K562 (cell line): ENCODE data around the gene HEMGN. TPM values are rescaled to one million over a fixed set of nuclear protein-coding genes. Genes with fewer than 3 reads are reported as not detected.

Source experiments
- BACH1 ChIP-seq: fragments of 200-800 bp; sonication (Bioruptor generic); IDR thresholded peaks from 2 replicates; pipeline ENCODE4 v1.6.1; 2016; ENCODE audit warnings: missing genetic modification characterization, missing compliant biosample characterization
- CHD2 ChIP-seq: IDR thresholded peaks from 2 replicates; pipeline ENCODE4 v1.6.1; 2011; ENCODE audit warnings: low read depth, low read length
- EP400 ChIP-seq: fragments of 450-650 bp; IDR thresholded peaks from 2 replicates; pipeline ENCODE4 v1.6.1; 2017; ENCODE audit warnings: antibody characterized with exemption, mild to moderate bottlenecking, moderate library complexity
- FOXA1 ChIP-seq: fragments of 450-650 bp; IDR thresholded peaks from 2 replicates; pipeline ENCODE4 v1.6.1; 2016; ENCODE audit warnings: mild to moderate bottlenecking, borderline replicate concordance
- GABPB2 ChIP-seq: fragments of 250-450 bp; sonication (Bioruptor Pico); conservative IDR thresholded peaks from 2 replicates; pipeline ENCODE4 v1.5.1; 2021; ENCODE audit warnings: mild to moderate bottlenecking
- LCOR ChIP-seq: sonication (generic); formaldehyde crosslinking; IDR thresholded peaks from 2 replicates; pipeline ENCODE4 v1.8.0; 2022; ENCODE audit warnings: mild to moderate bottlenecking, missing genetic modification reagents
- MBD2 ChIP-seq: sonication (generic); IDR thresholded peaks from 2 replicates; pipeline ENCODE4 v1.6.1; 2016; ENCODE audit warnings: low read depth, borderline replicate concordance
- NONO ChIP-seq, 2 experiments: fragments of 200-400 bp in 1 of 2; fragments of 450-650 bp in 1 of 2; formaldehyde crosslinking in 1 of 2; IDR thresholded peaks; 2 replicates each; pipeline ENCODE4 v1.6.1; 2017; ENCODE audit warnings: low read depth in 2 of 2, mild to moderate bottlenecking in 2 of 2, moderate library complexity in 2 of 2, low read length in 1 of 2
- PHB ChIP-seq: fragments of 250-450 bp; sonication (Bioruptor Pico); IDR thresholded peaks from 2 replicates; pipeline ENCODE4 v1.5.0; 2021
- PHTF2 ChIP-seq: fragments of 250-450 bp; sonication (Bioruptor Pico); IDR thresholded peaks from 2 replicates; pipeline ENCODE4 v1.5.0; 2021; ENCODE audit warnings: mild to moderate bottlenecking
- SETDB1 ChIP-seq: IDR thresholded peaks from one replicate; pipeline ENCODE4 v1.6.1; 2012; ENCODE audit warnings: low read length, control low read depth, inconsistent platforms
- SMARCC2 ChIP-seq: fragments of 450-650 bp; IDR thresholded peaks from 2 replicates; pipeline ENCODE4 v1.6.1; 2017; ENCODE audit warnings: antibody characterized with exemption, moderate library complexity, mild to moderate bottlenecking, low read depth
- SPI1 ChIP-seq: IDR thresholded peaks from 2 replicates; pipeline ENCODE4 v1.6.1; 2011; ENCODE audit warnings: low read depth, low read length, control low read depth, borderline replicate concordance
- SRSF7 ChIP-seq: fragments of 200-400 bp; formaldehyde crosslinking; optimal IDR thresholded peaks from 2 replicates; pipeline ENCODE3; 2017; ENCODE audit warnings: mild to moderate bottlenecking, low read depth, low read length
- STAT5B ChIP-seq: fragments of 250-450 bp; sonication (Bioruptor Pico); IDR thresholded peaks from 2 replicates; pipeline ENCODE4 v1.8.0; 2021; ENCODE audit warnings: mild to moderate bottlenecking, inconsistent platforms
- TAL1 ChIP-seq: fragments of 450-650 bp; IDR thresholded peaks from 2 replicates; pipeline ENCODE4 v1.6.1; 2016; ENCODE audit warnings: mild to moderate bottlenecking
- YBX1 ChIP-seq: fragments of 450-650 bp; IDR thresholded peaks from 2 replicates; pipeline ENCODE4 v1.7.1; 2016; ENCODE audit warnings: mild to moderate bottlenecking
- ZBTB2 ChIP-seq: fragments of 450-650 bp; IDR thresholded peaks from 2 replicates; pipeline ENCODE4 v1.6.1; 2016; ENCODE audit warnings: antibody characterized with exemption
- ZZZ3 ChIP-seq: fragments of 450-650 bp; IDR thresholded peaks from 2 replicates; pipeline ENCODE4 v1.6.1; 2016; ENCODE audit warnings: antibody characterized with exemption, mild to moderate bottlenecking, moderate library complexity
- polyA plus RNA-seq, 8 experiments: library from polyadenylated mRNA; depleted of rRNA in 4 of 8; stranded (reverse) in 5 of 8; unstranded in 3 of 8; fragments of >200 nt; fragmentation: Nextera tagmentation in 2 of 8; fragmentation: Illumina TruSeq in 1 of 8; extraction: Ambion mirVana in 2 of 8; extraction: Trizol in 1 of 8; gene quantifications; 2 replicates each; pipeline versions ENCODE4 v1.2.1 to v1.2.3, GENCODE V29; 2011 to 2014; ENCODE audit warnings: inconsistent platforms in 1 of 8, missing spikeins in 1 of 8
- total RNA-seq, 7 experiments: library from RNA; depleted of rRNA in 6 of 7; stranded (reverse); fragments of >200 nt in 6 of 7; fragmentation: Illumina TruSeq in 2 of 7; extraction: Trizol in 2 of 7; gene quantifications; 2 replicates each; pipeline versions ENCODE4 v1.2.1 to v1.2.3, GENCODE V29; 2011 to 2021; ENCODE audit warnings: low replicate concordance in 1 of 7
- TF ChIP-seq, protein P1 (sequence below): sonication (generic); IDR thresholded peaks from 2 replicates; pipeline ENCODE4 v1.6.1; 2016
- TF ChIP-seq, protein P2 (sequence below), 2 experiments: IDR thresholded peaks in 1 of 2; conservative IDR thresholded peaks in 1 of 2; 2 replicates each; pipeline ENCODE4 v1.6.1; 2016; ENCODE audit warnings: low read depth in 2 of 2, mild to moderate bottlenecking in 1 of 2, missing compliant biosample characterization in 1 of 2, missing genetic modification characterization in 1 of 2, moderate library complexity in 1 of 2

Gene HEMGN
- total and polyA plus RNA-seq, 9 of the 15 experiments (the other 6 are each of a cell fraction or from before 2014, with no cell fraction given): 56.3 to 258 (median 137) TPM

DNA sequence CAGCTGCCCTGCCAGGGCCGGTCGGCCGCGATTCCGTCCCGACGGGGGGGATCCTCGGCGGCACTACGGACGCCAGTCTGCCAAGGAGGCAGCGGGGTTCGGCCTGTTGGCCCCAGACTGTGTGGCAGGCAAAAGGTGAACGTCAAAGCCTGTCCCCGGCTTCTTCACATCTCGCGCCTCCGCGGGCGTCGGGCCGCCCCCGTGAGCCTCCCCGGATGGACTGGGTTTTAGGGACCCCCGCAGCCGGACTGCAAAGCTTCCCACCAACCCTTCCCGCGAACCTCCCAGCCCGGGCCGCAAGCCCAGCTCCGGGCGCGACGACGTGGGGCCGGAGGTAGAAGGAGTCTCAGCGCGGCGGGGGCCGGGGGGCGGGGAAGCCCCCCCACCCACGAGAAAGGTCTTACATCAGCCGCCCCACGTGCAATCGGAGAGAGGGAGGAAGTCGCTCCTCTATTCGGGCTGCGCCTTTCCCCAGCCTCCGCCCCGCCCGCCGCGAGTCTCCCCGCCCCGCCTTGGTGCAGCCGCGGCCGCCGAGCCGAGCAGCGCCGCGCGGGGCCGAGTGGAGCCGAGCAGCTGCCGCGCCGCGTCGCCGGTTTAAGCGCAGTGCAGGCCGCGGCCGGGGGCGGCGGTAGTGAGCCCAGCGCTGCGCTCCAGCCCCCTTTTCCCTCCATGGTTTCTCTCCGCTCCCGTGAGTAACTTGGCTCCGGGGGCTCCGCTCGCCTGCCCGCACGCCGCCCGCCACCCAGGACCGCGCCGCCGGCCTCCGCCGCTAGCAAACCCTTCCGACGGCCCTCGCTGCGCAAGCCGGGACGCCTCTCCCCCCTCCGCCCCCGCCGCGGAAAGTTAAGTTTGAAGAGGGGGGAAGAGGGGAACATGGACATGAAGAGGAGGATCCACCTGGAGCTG, 45.0 kb upstream of the HEMGN start, which contains the start of gene ANP32B (continued):
- no peak for TF ChIP-seq STAT5B (CRISPR knock-in tag)
- TF ChIP-seq SPI1: peak; percentile 91
- TF ChIP-seq, protein P1, sequence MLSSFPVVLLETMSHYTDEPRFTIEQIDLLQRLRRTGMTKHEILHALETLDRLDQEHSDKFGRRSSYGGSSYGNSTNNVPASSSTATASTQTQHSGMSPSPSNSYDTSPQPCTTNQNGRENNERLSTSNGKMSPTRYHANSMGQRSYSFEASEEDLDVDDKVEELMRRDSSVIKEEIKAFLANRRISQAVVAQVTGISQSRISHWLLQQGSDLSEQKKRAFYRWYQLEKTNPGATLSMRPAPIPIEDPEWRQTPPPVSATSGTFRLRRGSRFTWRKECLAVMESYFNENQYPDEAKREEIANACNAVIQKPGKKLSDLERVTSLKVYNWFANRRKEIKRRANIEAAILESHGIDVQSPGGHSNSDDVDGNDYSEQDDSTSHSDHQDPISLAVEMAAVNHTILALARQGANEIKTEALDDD: no peak
- no peak for TF ChIP-seq SETDB1
- TF ChIP-seq ZBTB2: peak; percentile 67; the same call in 1 of the 2 replicates
- TF ChIP-seq SRSF7: no peak
- TF ChIP-seq FOXA1: no peak
- peak in 1 of 2 experiments; percentile 58; a peak in 1 of 4 replicates for TF ChIP-seq NONO (IDR thresholded peaks at IDR 0.05; ENCODE audit: low read depth in 2 of 2, low read length in 1 of 2)
- peak; percentile 31; the same call in 1 of the 2 replicates for TF ChIP-seq CHD2
- no peak for TF ChIP-seq PHTF2
- TF ChIP-seq, protein P2, sequence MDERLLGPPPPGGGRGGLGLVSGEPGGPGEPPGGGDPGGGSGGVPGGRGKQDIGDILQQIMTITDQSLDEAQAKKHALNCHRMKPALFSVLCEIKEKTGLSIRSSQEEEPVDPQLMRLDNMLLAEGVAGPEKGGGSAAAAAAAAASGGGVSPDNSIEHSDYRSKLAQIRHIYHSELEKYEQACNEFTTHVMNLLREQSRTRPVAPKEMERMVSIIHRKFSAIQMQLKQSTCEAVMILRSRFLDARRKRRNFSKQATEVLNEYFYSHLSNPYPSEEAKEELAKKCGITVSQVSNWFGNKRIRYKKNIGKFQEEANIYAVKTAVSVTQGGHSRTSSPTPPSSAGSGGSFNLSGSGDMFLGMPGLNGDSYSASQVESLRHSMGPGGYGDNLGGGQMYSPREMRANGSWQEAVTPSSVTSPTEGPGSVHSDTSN (CRISPR knock-in tag; IDR thresholded peaks at IDR 0.05; ENCODE audit: low read depth): no peak
- TF ChIP-seq, protein P2 (tag; conservative IDR thresholded peaks at IDR 0.05; ENCODE audit: low read depth): no peak
- TF ChIP-seq ZZZ3: no peak
- peak; percentile 90 for TF ChIP-seq LCOR
- no peak for TF ChIP-seq TAL1
- TF ChIP-seq BACH1 (tag): no peak
- no peak for TF ChIP-seq SMARCC2
- peak; percentile 59; the same call in 1 of the 2 replicates for TF ChIP-seq MBD2
- no peak; the same call in 1 of the 2 replicates for TF ChIP-seq GABPB2
- TF ChIP-seq PHB (CRISPR knock-in tag): peak; percentile 97
- TF ChIP-seq EP400: peak; percentile 100
- TF ChIP-seq YBX1: no peak
